GM19193 (cell line): ENCODE measurements around the gene IFNAR1.

Source experiments
- POLR2A ChIP-seq: IDR thresholded peaks from 4 replicates; pipeline ENCODE4 v1.6.1; 2011; ENCODE audit not compliant: insufficient read depth, insufficient read length; ENCODE audit errors: extremely low read depth

IFNAR1 gene

GRCh38 chr21:33377221-33377920 is 52.6 kb downstream of the IFNAR1 start:
- no peak for TF ChIP-seq POLR2A

DNA sequence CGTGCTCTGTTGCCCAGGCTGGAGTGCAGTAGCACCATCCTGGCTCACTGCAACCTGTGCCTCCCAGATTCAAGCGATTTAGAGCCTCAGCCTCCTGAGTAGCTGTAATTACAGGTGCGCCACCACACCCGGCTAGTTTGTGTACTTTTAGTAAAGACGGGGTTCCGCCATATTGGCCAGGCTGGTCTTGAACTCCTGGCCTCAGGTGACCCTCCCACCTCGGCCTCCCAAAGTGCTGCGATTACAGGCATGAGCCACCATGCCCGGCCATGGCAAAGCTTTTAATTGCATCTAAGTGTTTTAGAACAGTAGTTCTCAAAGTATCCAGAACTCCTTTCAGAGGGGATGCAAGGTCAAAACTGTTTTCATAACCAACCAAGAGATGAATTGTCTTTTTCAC is 53.3 kb downstream of the IFNAR1 start:
- TF ChIP-seq POLR2A, result no peak

DNA sequence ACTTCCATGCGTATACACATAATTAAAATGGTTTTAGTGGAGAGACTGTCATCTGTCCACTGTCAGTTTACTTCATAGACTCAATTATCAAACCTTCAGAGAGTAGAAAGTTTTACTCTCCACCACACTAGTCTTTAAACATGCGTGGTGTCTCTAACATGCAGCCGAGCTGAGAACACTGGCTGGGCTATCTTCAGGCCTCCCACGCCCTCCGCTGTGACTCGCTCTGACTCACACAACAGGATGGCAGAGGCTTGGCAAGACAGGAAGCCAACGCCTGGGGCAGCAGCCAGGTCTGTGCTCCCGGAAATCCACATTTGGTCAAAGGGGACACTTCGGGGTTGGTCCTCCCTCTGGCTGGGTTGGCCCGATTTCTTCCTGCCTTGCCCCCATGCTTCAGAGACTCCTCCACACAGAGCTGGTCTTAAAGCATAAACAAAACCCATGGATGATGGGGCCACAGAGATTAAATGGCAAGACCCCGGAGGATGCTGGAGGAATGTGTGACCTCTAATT is 55.8 kb downstream of the IFNAR1 start:
- TF ChIP-seq POLR2A, result no peak

GRCh38 chr21:33383056-33383888 is 58.5 kb downstream of the IFNAR1 start:
- TF ChIP-seq POLR2A, result peak; percentile 66

GRCh38 chr21:33384841-33385331 is 60.1 kb downstream of the IFNAR1 start:
- TF ChIP-seq POLR2A, result no peak

GRCh38 chr21:33386222-33386784 is 61.5 kb downstream of the IFNAR1 start:
- no peak for TF ChIP-seq POLR2A

DNA sequence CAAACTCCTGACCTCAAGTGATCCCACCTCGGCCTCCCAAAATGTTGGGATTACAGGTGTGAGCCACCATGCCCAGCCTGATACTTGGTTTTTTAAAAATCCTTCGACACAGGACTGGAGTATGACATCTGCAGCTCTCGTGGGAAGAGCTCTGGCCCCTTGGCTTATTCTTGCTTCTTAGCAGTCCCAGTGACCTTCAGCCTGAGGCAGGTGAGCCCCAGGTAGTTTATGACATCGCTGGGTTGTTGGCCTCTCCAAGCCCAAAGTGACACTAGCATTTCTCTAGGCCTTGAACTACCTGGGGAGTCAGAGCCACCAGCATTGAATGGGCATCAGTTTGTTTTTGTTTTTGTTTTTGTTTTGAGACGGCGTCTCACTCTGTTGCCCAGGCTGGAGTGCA is 62.5 kb downstream of the IFNAR1 start:
- no peak for TF ChIP-seq POLR2A

GRCh38 chr21:33388188-33388587 is 63.4 kb downstream of the IFNAR1 start:
- no peak for TF ChIP-seq POLR2A

DNA sequence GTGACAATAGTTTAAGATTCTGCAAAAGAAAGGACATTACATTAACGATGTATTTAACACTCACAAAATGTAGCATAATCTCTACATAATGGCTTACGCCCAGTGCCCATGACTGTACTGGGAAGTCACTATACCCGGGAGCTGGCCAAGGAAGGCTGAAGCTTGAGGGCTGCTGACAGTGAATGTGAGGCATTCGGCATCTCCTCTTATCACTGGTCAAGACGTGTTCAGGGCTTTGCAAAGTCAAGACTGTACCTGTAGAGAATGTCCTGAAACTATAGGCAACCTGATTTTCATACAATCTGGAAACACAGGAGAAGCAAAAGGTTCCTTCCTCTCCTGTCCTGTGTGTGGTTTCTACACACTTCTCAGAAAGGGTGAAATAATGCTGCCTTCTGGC is 65.7 kb downstream of the IFNAR1 start:
- TF ChIP-seq POLR2A, result no peak

DNA sequence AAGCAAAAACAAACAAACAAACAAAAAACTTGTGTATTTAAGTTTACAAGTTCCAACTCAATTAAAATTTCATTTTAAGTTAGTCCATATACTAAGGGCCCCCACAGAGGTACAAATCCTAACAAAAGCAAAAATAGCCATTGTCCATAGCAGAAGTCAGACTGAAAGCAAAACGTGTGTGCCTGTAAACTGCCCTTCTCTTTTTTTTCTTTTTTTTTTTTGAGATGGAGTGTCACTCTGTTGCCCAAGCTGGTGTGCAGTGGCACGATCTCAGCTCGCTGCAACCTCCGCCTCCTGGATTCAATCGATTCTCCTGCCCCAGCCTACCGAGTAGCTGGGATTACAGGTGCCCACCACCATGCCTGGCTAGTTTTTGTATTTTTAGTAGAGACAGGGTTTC is 66.9 kb downstream of the IFNAR1 start:
- TF ChIP-seq POLR2A, result no peak

DNA sequence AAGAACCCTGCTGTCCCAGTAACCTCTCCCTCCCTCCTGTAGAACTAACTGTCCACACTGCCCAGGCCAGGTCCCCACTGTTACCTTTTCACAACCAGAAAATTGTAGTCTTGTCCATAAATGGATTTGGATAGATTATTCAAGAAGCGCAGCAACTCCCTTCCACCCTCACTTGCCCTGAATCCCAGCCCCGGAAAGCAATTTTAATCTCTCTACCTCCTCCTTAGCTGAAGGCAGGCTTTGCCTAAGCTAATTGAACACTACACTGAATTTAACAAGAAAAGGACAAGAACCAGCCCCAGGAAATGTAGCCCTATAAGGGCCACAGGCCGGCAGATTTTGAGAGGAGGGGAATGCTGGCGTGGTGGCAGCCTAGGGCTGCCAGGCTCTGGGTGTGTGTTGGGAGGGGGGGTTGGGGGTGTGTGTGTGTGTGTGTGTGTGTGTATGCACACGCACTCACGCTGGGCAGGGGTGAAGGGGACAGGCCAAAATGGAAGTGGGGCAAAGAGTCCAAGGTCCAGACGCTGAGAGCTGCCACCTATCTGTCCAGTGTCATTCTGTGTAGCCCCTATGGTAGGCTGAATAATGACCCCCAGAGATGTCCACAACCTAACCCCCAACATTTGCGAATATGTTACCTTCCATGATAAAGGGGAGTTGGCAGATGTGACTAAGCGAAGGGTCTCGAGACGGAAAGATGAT is 67.7 kb downstream of the IFNAR1 start:
- TF ChIP-seq POLR2A, result no peak

- TF ChIP-seq POLR2A, result no peak
Measured at GRCh38 chr21:33393348-33393747, 68.6 kb downstream of the IFNAR1 start.

GRCh38 chr21:33394260-33394659 is 69.5 kb downstream of the IFNAR1 start:
- no peak for TF ChIP-seq POLR2A

DNA sequence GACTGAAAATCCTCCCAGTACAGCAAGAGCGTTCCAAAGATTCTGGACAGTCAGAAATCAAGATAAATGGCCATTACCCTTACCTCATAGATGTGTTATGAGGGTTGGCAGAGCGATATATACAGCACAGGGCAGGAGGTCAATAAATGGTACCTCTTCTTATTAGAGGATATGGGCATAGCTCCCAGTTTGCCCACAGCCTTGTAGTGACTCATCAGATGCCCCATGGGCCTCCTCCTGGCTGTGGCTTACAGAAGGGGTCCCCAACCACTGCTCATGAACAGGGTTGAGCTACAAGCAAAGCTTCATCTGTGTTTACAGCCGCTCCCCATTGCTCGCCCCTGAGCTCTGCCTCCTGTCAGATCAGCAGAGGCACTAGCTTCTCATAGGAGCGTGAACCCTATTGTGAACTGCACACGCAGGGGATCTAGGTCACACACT is 71.1 kb downstream of the IFNAR1 start:
- TF ChIP-seq POLR2A, result no peak

DNA sequence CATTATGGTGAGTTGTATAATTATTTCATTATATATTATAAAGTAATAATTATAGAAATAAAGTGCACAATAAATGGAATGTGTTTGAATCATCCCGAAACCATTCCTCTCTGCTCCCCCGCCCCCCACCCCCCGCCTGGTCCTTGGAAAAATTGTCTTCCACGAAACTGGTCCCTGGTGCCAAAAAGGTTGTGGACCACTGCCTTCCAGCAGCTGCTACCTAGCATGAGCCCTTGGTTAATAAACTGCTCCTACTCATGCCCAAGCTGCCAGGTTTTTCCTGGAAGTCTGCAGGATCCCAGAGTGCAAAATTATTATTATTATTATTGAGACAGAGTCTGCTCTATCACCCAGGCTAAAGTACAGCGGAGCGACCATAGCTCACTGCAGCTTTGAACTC is 71.7 kb downstream of the IFNAR1 start:
- TF ChIP-seq POLR2A, result no peak

GRCh38 chr21:33396951-33397350 is 72.2 kb downstream of the IFNAR1 start:
- no peak for TF ChIP-seq POLR2A

DNA sequence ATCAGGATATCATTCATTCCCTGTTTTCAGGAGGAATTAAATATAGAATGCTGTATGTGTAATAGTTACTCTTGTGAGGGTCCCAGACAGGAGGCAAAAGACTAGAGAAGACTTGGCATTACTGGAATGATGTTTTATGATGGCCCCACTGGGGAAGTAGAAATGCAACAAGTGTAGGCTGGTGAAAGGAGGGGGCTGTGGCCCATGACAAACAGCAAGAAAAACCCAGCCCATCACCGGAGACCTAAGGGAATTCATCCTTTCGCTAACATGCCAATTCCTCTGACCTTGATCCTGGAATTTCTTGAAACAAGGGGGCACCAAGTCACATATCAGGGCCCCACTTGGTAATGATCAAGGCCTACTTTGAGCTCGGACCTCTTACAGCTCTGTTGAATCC is 72.9 kb downstream of the IFNAR1 start:
- TF ChIP-seq POLR2A, result no peak
